A673 (cell line): ENCODE measurements around the gene MYO1E.

Source experiments
- CTCF ChIP-seq: fragments of 300-800, 200-600 bp; sonication (generic); conservative IDR thresholded peaks from 2 replicates; pipeline ENCODE4 v1.5.1; 2017; ENCODE audit warnings: low read depth, mild to moderate bottlenecking, antibody characterized with exemption, low read length, moderate library complexity, mixed read lengths
- EZH2 ChIP-seq: fragments of 200-600 bp; sonication (generic); IDR thresholded peaks from 2 replicates; pipeline ENCODE4 v1.6.1; 2017; ENCODE audit warnings: borderline replicate concordance, low read depth, mild to moderate bottlenecking, mixed read lengths, antibody characterized with exemption, low read length; ENCODE audit not compliant: poor library complexity, severe bottlenecking

- no peak for TF ChIP-seq CTCF
- no peak for TF ChIP-seq EZH2
Observed at GRCh38 chr15:59199626-59200465, 172.8 kb downstream of the MYO1E start.
